Measurements from ENCODE around the gene ELAC2.
"Not testable (repeated sequence)": the region's sequence is repeated elsewhere in the genome, so short reads cannot be mapped to it uniquely, and the experiment has no call there.

The ELAC2 gene

DNA sequence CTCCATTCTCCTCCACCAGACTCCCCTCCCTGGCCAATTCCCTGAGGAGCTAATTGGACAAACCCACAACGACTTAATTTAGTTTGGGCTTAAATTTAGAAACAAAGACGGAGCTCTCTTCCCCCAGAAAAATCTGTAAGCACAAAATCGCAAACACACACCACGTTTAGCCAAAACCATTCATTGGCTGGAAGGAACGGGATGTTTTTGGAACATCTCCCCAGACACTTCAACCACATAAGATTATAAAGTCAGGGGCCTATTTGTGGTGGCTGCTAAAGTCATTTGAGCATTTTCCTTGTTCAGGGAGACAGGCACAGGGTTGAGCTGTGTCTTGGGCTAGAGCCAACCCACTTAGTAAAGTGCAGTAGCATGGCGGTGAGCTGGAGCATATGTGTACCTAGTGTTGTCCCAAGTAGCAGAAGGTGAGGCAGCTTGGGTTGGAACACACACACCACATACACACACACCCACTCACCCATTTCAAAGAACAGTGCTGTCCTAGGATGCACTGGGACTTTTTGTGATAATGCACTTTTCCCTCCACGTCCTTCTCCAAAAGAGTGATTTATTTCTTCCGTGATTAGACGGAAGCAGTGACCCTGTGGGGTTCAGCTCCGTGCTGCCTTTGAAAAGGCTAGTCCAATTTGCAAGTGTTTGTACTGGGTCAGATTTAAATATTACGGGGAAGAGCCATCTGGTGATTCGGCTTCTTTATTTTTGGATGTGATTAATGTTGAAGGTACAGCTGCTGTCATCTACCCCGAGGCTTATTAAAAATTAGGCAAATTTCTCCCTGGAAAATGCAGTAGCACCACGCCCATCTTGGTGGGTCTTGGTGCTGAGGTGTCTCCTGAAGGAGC lies 32.2 kb downstream of the ELAC2 start:
- no peak for DNase-seq

DNA sequence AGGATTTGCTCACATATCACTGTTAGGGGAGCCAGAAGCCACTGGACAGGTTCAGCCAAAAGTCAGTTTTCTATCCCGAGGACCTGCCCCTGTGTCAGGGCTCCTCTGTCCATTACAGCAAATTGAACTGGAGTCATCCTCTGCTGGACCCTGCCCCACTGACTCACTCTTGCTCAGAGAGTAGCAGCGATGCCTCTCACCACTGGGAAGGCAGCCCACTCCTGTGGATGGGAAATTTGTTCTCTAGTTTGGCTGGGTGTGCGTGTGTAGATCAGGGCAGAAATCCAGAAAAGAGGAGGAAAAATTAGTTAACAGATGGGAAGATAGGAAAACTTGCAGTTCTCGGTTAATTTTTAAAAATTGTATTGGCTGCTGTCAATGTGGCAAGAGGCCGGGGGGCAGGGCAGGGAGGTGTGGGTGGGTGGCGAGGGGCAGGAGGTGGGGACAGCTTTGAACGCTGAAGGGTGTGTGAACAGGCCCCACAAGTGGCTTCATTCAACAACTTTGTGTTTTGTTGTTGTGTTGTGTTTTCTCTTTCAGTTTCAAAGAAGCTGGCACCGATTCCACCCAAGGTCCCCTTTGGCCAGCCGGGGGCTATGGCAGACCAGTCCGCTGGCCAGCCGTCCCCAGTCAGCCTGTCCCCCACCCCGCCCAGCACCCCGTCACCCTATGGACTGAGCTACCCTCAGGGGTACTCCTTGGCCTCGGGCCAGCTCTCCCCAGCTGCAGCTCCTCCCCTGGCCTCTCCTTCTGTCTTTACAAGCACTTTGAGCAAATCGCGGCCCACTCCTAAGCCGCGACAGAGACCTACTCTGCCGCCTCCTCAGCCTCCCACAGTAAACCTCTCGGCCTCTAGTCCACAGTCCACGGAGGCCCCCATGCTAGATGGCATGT lies 33.6 kb downstream of the ELAC2 start:
- DNase-seq, result no peak

DNA sequence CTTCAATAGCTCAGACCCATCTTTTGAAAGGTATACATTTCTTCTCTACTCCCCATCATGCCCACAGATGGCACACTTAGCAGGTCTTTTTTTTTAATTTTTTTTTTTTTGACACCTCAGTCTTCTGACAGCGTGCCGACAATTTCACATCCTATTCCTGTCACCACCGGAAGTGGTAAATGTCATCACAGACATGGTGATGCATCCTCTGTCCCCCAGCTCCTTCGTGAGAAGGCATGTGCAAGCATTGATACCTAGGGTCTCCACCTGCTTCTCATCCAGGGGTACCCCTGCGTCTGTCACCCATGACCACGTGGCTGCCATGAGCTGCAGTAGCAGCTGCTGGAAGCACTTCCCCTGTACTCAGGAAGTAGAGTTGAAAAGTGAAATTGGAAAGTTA lies 35.6 kb downstream of the ELAC2 start:
- no peak for DNase-seq

DNA sequence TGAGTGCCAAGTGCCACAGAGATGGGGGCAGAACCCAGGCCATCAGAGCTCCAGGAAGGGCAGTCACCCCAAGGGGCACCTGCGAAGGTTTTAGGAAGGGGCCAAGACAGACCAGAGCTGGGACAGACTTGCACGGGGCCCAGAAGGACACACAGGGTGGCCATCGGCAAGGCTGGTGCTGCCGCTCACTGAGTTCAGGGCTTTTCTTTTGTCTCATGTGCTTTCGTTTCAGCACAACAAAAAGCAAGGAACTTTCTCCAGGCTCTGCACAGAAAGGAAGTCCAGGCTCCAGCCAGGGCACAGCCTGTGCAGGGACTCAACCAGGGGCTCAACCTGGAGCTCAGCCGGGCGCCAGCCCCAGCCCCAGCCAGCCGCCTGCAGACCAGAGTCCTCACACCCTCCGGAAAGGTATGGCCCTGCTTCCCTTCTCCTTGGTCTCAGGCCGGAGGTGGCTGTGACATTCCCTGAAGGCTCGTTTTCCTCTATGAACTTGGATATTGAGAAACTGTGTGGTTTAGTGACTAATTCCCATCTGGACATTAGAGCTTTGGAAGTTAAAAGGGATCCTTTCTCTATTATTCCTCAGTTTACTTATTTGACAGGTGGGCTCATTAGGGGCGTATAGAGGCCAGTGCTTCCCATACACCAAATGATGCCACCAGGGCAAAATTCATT lies 37.9 kb downstream of the ELAC2 start:
- no peak for DNase-seq

DNA sequence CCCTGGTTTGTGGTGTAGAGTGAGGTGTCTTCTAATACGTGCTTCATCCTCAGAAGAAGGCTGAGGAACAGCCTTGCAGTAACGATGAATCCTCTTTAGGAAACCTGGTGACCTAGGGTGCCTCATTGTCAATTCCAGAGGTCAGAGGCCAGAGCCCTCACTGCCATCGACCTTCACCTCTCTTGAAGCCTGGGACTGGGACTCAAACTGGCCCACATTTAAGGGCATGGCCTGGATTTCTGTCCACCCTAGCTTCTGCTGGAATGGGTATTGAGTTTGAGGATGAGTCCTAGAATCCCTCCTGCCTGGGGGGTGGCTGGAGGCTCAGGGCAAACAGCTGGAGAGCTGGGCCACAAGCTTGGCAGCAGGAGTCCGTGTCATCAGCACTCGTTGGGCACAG lies 38.6 kb downstream of the ELAC2 start:
- DNase-seq, result no peak

DNA sequence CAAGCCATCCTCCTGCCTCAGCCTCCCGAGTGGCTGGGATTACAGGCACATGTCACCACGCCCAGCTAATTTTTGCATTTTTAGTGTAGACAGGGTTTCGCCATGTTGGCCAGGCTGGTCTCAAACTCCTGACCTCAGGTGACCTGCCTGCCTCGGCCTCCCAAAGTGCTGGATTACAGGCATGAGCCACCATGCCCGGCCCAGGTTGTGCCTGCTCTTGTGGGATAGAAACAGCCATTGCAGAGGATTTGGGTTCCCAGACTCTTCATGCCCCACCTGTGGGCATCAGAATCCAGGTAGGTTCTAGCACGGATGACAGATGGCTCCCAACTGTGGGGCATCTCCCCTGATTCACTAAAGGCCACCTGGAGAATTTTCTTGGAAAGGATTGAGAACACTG lies 39.0 kb downstream of the ELAC2 start:
- not testable (repeated sequence) for DNase-seq

DNA sequence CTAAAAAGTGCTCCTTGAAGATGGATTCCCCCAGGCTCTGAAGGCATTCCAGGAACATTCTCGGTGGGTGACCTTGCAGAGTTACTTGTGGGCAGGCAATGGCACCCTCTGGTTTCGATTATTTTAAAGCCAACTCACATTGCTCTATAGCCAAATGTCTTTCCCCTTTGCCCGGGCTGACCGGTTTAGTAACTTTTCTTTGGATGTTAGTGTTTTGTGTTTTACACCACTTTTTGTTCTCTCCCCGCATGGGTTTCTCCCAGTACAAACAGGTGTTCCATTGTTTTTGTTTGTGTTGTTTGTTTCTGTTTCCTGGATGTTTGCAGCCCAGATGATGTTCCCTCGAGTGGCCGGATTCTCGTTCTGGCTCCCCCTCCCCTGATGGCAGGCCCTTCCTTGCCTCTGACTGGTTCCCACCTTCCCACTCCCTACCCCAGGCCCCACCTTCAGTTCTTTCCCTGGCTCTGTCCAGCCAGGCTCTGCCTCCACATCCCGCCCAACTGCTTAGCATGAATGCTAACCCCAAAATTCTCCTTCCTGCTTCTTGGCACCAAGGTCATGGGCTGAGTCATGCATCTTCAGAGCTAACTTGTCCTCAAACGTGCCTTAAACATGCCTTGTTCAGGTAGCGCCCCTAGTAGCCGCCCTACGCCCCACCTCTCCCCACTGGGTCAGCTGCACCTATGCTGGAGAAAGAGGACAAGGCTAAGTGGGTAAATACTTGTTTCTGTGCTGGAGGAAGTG lies 40.6 kb downstream of the ELAC2 start:
- DNase-seq, result no peak

DNA sequence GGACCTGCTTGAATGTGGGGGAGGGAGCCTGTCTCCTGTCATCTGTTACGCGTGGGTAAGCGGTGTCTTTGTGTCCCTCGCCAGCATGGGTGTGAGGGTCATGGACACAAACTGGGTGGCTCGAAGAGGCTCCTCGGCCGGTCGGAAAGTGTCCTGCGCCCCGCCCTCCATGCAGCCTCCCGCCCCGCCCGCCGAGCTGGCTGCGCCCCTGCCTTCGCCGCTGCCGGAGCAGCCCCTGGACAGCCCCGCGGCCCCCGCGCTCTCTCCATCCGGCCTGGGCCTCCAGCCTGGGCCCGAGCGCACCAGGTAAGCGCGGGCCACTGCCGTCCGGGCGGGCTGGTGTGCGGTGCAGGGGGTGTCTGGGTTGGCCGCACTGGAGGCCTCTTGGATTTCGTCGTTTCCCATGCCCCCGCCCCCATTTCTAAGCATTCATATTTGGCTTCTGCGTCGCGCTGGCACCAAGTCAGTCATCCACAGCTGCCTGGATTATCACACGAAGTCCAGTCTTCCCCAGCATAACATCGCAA lies 43.8 kb downstream of the ELAC2 start:
- no peak for DNase-seq

DNA sequence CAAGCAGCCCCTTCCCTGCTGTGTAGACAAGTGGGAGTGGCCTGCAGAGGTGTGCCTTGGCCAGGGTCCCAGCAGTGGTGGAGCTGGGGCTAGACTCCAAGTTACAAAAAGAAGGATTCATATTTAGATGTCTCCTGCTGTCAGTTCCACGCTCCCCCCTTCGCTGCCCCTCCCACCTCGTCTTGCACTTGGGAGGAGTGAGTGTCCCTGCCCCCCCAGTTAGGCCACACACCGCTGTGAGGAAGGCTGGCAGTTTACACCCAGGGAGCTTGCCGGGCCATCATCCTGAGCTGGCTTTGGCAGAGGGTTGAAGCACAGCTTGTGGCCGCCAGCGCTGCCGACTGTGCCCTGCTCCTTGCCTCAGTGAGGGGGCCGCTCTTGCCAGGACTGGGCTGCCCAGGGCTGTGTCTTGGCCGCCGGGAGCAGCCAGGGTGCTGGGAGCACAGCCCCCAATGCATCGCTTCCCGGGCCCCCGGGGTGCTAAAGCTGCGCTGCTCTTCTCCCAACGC lies 44.3 kb downstream of the ELAC2 start:
- no peak for DNase-seq

DNA sequence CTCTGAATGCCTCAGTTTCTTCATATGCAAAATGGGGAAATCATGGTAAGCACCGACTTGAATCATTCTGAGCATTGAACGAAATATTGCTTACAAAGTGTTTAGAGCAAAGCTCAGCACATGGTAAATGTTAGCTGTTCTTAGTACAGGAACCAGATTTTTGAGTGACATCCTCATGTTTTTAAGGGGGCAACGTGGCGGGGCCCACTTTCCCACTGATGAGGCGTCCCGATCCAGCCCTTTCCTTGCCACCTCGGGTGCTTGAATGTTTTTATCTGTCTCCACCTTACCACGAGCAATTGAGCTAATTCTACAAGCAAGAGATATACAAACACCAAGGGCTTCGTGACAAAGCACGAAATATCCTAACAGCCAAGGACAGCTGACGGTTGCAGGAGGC lies 49.9 kb downstream of the ELAC2 start:
- DNase-seq, result no peak

DNA sequence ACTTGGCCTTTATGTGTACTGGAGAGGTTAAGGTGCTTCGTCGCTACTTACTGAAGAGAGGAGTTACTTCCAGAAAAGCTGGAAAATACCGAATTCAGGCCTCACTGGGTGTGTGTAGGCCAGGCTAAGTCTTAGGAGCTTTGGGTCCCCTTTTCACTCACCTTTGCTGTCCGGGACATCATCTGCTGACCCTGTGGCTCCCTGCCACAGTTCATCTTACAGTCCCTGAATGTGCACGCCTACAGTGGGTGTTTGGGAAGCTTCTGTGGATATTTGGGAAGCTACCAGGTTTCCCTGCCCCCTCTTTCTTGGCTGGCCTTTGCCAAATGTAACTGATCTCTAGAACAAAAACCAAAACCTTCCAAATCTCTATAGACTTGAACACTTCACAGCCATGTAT lies 51.4 kb downstream of the ELAC2 start:
- no peak for DNase-seq

DNA sequence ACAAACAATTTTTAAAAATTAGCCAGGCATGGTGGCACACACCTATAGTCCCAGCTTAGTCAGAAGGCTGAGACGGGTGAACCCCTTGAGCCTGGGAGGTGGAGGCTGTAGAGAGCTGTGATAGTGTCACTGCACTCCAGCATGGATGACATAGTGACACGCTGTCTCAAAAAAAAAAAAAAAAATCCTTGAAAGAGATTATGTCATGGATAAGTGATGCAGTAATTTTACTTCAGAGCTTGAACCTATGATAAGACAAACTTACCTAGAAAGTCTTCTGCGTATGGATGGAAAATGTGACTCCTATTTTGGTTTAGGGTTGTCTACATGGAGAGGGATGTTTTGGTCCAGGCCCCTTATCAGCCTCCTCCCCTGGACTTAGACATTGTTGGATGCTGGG lies 51.8 kb downstream of the ELAC2 start:
- DNase-seq, result no peak

DNA sequence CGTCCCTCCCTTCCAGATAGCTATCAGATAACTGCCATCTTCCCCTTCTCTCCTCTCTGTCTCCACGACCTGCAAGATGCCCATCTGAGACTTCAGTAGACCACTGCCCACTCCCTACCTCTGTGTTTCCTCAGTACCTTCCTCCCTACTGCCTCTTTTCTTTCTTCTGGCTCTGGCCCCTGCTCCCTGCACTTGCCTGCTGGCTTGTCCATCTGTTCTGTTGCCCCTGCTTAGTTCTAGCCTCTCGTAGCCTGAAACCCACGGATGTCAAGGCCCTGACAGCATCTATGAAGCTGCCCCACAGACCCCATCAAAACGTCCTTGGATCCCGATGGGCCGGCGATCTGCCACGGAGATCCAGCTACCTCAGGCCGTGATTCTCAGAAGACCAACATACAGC lies 53.0 kb downstream of the ELAC2 start:
- DNase-seq, result no peak

DNA sequence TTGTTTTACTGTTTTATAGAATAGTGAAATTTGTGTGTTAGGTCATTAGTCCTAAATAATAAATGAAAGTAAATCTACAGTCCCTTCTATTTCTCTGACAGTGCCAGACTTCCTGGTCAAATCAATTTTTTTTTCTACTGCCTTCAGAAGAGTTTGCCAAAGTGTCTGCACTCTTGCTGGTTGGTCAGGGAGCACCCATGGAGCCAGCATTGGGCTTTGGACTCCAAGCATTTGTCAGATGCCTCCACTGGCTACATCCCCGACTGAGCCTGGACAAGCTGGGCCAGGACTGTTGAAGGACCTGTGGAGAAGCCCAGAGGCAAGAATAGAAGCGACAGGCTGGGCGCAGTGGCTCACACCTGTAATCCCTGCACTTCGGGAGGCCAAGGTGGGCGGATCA lies 53.7 kb downstream of the ELAC2 start:
- DNase-seq, result no peak

DNA sequence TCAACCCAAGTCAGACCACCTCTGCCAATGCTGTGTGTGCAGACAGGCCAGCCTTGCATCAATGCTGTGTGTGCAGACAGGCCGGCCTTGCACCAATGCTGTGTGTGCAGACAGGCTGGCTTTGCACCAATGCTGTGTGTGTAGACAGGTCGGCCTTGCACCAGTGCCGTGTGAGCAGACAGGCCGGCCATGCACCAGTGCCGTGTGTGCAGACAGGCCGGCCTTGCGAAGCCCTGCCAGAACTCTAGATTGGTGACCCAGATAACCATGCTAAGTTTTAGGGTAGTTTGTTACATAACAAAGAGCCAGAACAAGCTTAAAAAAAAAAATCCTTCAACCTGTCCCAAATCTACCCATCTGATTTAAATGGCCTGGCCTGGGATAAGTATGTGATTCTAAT lies 54.3 kb downstream of the ELAC2 start:
- no peak for DNase-seq

DNA sequence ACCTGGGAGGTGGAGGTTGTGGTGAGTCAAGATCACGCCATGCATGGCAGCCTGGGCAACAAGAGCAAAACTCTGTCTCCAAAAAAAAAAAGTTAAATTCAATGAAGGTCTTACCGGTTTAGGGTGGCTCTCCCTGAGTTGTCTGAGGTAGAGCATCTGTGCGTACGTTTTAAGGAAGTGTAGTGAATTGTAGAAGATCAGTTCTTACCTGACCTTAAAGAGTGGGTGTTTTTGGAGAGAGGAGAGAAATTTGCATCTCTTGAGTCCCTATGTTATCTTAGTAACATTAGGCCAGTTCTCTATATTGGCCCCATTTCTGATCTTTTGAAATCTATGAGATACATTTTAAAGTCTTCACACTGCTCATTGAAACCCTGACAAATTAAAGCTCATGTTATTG lies 56.2 kb downstream of the ELAC2 start:
- no peak for DNase-seq

DNA sequence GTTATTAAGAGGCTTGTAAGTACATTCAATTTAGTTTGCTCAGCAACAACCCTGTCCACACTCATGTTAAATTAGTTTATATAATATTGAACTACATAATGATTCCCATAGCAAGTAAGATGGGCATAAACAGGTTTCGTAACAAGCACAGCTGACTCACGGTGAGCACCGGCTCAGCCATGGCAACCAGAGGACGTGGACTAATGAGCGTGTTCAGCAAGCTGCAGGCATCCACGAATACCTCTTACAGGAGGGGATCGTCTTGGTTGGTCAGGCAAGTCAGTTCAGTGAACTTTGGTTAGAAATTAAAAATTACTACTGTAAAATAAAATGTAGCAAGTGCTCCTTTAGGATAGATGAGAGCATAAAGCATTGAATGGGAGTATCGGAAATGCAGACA lies 58.4 kb downstream of the ELAC2 start:
- DNase-seq, result no peak

DNA sequence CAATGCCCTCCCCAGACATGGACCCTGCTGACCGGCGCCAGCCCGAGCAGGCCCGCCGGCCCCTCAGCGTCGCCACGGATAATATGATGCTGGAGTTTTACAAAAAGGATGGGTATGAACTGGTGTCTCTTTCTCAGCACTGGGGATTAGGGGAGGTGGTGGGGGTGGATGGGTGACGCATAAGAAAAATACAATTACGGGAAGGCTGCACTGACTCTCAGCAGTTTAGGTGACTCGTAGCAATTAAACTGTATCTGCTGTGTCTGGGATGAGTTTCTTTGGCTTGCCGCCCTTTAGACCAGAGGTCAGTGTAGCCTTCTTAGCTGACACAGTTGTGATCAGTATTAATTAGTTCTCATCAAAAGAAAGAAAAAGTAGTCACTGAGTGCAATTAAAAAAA lies 59.0 kb downstream of the ELAC2 start:
- DNase-seq, result no peak

DNA sequence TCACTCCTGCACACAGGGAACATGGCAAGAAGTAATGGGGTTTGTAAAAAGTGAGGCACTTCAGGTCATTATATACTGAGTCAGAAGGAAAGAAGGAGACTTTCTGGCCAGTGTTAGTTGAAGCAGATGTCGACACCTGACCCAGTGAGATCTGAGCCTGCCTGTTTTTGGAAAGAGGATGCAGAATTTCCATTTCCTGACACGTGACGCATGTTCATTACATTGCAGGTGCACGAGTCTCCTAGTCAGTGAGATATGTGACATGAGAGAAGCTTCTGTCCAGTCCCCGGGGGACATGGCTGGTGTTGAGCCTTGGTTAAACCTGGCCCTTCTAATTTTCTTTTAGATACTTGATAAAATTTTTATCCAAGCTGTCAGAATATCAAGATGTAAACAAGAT lies 62.3 kb downstream of the ELAC2 start:
- no peak for DNase-seq

DNA sequence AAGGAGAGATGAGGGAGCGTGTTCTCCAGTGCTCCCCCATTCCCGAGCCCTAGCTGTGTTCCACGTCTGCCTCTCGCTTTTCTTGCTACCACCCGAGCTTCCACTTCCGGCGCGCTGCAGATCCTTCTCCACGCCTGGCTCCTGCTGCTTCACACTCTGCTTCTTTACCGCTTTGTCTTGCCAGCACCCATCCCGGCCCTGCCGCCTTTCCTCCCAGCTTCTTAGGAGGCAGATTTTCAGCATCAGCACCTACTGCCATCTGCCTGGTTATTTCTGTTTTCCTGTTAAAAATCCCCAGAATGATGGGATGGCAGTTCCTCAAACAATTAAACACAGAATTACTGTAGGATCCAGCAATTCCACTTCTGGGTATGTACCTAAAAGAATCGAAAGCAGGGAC lies 64.7 kb downstream of the ELAC2 start:
- no peak for DNase-seq

DNA sequence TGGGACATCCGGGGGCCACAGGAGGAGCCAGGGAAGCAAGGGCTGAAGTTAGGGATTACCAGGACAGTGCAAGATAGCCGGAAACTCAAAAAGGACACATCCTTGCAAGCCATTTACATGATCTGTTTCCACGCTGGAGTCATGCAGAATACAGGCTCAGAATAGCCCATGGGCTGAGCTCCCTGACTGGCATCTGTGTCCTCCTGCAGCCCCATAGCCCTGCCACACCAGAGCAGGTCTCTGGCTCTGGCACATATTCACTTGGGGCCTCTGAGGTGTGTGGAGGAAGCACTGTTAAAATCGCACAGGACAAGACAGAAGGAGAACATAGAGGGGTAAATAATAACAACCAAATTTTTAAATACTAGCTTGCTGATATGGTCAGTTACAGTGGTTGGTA lies 65.8 kb downstream of the ELAC2 start:
- DNase-seq, result no peak

DNA sequence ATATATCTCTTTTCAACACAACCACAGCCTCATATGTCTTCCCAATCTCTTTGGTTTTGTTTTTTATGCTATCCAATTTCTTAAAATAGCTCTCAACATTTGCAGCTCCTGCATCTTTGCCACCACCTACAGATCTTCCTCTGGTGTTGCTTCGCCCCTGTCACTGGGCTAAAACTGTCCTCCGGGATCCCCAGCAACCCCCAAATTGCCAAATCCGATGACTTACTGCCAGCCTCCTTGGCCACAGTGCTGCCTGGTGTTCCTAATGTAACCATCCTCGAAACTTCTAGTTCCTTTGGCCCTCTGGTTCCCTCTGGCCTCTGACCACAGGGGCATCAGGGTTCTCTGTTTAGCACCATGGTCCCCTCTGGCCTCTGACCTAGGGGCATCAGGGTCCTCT lies 70.8 kb downstream of the ELAC2 start:
- no peak for DNase-seq
